Measurements from ENCODE around the gene BBS2. TPM values are rescaled to one million over a fixed set of nuclear protein-coding genes. Genes with fewer than 3 reads are reported as not detected.

Gene BBS2
- total RNA-seq, 4 donors from 2014 or later, result 25.3 to 52.6 (median 37.9) TPM

DNA sequence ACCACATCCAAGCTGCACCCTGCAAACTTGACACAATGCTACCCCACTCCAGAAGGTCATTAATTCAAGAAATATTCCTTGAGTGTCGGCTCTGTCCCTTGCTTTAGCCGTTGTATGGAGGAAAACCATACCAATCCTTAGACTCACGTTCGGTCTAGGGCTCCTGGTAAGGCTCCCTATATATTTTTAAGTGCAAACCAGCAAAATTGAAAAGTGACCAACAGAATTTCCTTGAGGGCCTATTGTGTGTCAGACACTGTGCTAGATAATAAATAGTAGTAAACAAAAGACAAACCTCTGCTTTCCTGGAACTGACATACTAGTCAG lies 390 bp upstream of the BBS2 start:
- TF ChIP-seq, protein P1, sequence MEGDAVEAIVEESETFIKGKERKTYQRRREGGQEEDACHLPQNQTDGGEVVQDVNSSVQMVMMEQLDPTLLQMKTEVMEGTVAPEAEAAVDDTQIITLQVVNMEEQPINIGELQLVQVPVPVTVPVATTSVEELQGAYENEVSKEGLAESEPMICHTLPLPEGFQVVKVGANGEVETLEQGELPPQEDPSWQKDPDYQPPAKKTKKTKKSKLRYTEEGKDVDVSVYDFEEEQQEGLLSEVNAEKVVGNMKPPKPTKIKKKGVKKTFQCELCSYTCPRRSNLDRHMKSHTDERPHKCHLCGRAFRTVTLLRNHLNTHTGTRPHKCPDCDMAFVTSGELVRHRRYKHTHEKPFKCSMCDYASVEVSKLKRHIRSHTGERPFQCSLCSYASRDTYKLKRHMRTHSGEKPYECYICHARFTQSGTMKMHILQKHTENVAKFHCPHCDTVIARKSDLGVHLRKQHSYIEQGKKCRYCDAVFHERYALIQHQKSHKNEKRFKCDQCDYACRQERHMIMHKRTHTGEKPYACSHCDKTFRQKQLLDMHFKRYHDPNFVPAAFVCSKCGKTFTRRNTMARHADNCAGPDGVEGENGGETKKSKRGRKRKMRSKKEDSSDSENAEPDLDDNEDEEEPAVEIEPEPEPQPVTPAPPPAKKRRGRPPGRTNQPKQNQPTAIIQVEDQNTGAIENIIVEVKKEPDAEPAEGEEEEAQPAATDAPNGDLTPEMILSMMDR (IDR thresholded peaks at IDR 0.05; ENCODE audit: low read depth), result no peak

DNA sequence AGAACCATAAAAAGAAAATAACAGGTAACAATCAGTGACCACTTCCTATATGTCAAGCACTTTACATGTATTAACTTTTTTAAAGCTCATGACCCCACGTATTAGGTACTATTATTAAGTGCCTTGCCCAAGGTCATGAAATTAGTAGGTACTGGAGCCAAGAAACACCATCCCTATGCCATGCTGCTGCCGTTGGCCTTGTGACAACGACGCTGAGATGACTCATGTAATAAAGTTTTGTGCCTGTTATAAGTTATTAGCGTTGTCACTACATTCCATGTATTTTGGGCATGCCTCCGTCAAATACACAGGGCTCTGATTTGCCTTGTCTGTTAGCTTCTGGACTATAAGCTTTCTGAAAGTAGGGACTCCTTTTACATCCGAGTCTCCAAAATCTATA lies 1.4 kb downstream of the BBS2 start:
- TF ChIP-seq, protein P1 (IDR thresholded peaks at IDR 0.05; ENCODE audit: low read depth), result no peak

DNA sequence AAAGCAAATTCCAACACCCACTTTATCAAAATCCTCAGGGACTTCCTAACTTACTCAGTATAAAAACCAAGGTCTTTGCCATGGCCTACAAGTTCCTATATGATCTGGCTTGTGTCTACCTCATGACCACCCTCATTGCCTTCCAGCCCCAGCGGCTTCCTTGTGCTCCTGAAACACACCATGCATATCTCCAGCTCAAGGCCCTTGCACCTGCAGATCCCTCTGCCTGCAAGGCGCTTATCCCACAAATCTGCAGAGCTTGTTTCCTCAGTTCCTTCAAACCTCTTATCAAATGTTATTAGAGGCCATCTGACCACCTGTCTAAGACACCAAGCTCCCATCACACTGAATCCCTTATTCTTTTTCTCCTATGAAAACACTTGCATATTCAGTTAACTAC lies 2.6 kb downstream of the BBS2 start:
- TF ChIP-seq, protein P1 (IDR thresholded peaks at IDR 0.05; ENCODE audit: low read depth), result no peak

DNA sequence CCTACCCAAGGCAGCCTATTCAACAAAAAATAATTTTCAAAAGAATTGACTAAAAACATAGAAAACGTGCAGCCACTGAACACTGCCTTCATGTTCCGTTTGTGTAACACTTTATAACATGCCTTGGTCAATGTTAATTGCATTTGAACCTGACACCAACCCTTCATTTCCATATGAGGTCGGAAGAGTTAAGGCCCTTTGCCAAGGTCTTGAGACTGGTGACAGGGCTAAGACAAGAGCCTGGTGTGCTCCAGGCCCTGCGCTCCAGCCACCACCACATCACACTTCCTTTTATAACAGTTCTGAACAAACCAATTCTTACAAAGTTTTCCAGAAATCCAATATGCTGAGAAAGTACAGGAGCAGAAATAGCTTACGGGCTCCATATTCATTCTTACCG lies 4.2 kb downstream of the BBS2 start:
- TF ChIP-seq, protein P1 (IDR thresholded peaks at IDR 0.05; ENCODE audit: low read depth), result no peak

DNA sequence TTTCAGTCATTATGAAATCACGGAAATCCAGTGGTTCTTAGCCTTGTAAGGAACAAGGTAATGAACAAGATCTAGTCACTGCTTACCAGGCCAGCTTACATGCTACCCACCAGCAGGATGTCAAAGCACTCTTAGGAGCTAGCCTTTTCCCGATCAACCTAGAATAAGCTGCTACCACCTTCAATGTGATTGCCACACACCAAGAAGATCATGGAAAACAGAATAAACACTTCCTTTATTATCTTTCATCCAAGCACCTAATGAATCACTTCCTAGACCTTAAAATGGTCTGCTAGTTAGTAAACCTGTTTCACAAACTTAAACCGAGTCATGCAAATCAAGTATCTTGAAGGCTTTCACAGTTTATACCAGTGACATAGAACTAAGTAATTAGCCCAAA lies 5.0 kb downstream of the BBS2 start:
- TF ChIP-seq, protein P1 (IDR thresholded peaks at IDR 0.05; ENCODE audit: low read depth), result no peak

DNA sequence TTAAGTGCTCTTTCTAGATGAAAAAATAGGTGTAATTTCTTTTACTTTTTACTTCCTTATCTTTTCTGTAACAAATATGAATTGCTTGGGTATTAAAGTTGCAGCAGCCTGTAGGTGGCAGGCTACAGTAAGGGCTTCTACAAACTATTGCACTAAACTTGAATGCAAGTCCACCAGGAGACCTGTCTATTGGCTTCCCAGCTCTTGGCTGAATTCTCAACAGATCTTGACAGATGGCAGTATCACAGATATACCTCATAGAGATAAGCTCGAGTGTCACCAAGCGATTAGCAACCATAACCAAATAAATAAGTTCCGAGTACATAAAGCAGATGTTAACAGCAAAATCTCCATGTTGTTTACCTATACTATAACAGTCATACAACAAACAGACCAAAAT lies 5.9 kb downstream of the BBS2 start:
- TF ChIP-seq, protein P1 (IDR thresholded peaks at IDR 0.05; ENCODE audit: low read depth), result no peak

DNA sequence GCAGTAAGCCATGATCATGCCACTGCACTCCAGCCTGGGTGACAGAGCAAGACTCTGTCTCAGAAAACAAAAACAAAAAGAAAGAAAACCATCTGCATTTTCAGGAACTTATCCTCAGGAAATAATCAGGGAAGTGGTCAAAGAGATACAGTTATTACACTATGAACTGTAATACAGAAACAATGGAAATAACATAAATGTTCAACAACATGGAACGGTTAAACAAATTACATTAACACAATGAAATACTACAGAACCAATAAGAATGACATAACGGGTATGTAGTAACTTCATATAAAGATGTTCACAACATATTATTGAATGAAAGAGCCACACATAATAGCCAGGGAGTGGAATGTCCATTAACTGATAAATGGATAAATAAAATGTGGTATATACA lies 6.7 kb downstream of the BBS2 start:
- TF ChIP-seq, protein P1 (IDR thresholded peaks at IDR 0.05; ENCODE audit: low read depth), result no peak

DNA sequence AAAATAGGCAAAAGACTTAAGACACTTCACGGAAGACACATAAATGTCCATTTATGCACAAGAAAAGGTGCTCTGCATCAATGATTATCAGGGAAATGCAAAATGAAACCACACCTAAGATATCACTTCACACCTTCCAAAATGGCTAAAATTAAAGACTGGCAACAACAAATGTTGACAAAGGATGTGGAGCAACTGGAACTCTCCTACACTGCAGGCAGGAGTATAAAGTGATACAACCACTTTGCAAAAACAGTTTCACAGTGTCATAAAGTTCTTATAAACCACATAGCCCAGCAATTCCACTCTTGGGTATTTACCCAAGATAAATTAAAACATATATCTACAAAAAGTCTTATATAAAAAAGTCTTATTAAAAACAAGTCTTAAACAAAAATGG lies 7.8 kb downstream of the BBS2 start:
- TF ChIP-seq, protein P1 (IDR thresholded peaks at IDR 0.05; ENCODE audit: low read depth), result no peak

All from subcutaneous adipose tissue (tissue), 4 donors.